ENCODE measurements around the gene XXYLT1.

The XXYLT1 gene

DNA sequence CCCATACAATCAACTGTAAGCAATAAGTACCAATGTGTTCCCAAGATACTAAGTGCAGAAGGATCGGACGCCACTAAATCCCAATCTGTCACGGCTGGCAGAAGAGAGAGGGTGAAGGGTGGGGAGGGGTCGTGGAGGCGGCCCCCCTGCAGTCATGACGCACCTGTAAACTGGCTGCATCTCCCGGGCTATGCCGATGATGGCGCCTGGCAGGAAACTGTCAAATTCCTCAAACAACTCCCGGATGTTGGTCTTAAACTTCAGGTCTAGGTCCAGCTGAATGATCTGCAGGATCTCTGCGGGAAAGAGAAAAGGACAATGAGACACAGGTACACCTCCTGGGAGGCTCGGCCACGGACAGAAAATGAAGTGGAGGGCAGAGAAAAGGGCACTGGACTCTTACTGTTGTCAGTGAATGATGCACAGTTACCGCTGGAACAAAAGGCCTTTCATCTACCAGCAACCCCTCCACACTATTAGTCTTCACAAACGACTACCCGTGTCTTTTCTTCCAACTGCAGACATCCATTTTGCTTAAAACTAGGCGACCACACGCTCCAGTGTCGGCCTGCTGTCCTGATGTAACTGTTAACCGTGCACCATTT, 114.6 kb downstream of the XXYLT1 start:
- Histone ChIP-seq H3K4me2 (ENCODE audit: low read length) (no peak overlapping the region), H3K27me3 (ENCODE audit: control insufficient read depth, insufficient read depth, low read length) (no peaks in the 10 kb centered on the region), H3K9ac (ENCODE audit: low read depth, low read length) (no peak overlapping the region), H3K4me1 (ENCODE audit: control insufficient read depth, insufficient read depth, low read length) (peaks cover 38% of the 10 kb centered on the region), H3K9me3 (replicated peaks; ENCODE audit: low read length) (no peaks in the 10 kb centered on the region), H3K36me3 (ENCODE audit: insufficient read depth, low read length) (no peaks in the 10 kb centered on the region), H3K4me3 (ENCODE audit: low read length) (no peak overlapping the region)

DNA sequence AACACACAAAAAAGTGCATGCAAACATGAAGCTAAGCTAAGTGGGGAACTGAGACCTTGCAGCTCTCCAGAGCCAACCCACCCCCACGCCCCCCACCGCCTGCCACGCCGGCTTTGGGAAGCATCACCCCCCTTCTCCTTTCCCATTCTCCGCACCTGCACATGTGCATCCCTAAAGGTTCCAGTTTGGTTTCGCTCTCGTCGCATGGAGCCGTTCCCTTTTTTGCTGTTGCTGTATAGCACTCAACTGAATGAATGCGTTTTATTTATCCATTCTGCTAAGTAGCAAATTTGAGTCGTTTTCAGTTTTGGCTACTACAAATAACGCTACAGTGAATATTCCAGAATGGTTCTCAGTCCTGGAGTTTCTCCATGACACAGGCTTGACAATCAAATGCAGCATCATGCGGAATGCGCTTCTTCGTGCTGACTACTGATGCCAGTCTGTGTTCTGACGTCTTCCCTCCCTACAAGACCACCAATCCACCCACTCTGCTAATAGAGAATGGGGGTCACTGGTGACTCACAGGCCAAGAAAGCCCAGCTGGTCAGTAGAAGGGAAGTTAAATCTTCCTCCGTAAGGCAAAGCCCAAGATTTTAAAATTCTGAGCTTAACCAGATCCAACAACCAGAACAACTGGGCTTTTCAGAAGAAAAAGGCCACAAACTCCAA, 115.3 kb downstream of the XXYLT1 start:
- Histone ChIP-seq H3K4me3 (ENCODE audit: low read length) (no peak overlapping the region), H3K4me2 (ENCODE audit: low read length) (peak overlapping the region; percentile 75), H3K9ac (ENCODE audit: low read depth, low read length) (peak overlapping the region; percentile 43), H3K9me3 (replicated peaks; ENCODE audit: low read length) (no peaks in the 10 kb centered on the region), H3K4me1 (ENCODE audit: control insufficient read depth, insufficient read depth, low read length) (peaks cover 38% of the 10 kb centered on the region), H3K27me3 (ENCODE audit: control insufficient read depth, insufficient read depth, low read length) (no peaks in the 10 kb centered on the region), H3K36me3 (ENCODE audit: insufficient read depth, low read length) (no peaks in the 10 kb centered on the region)

DNA sequence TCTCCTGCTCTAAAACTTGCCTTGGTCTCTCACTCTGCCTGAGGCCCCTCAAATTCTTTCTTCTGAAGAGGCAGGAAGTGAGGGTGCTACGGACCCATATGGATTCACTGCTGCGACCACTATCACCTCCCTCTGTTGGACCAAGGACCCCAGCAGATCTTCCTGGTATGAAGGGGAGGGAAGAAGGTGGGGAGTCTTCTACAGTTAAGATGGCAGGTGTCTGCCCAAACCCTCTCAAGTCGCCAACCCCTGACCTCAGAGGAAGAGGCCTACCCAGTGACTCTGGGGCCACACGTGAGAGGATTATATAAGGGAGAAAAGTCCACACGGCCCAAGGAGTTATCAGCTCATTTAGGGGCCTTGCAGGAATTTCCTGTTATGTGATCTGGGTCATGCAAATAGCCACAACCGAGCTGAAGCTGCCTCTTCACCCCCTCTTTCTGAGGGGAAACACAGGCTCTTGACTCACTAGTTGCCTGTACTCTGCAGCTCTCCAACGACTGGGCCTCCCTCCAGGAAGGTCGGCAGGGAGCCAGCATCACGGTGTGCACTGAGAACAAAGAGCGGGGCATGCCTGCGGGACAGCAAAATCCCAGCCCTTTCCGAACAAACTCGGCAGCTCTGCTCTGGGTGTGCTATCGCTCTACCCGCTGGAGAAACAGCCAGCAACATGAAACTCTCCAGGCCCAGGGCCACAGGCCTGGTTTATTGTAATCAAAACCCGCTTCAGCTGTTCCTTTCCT, 116.0 kb downstream of the XXYLT1 start:
- peak overlapping the region; percentile 43 for H3K9ac ChIP-seq (ENCODE audit: low read depth, low read length)
- H3K36me3 ChIP-seq (ENCODE audit: insufficient read depth, low read length), result no peaks in the 10 kb centered on the region
- H3K4me3 ChIP-seq (ENCODE audit: low read length), result peak overlapping the region; percentile 41
- no peaks in the 10 kb centered on the region for H3K27me3 ChIP-seq (ENCODE audit: control insufficient read depth, insufficient read depth, low read length)
- peaks cover 33% of the 10 kb centered on the region for H3K4me1 ChIP-seq (ENCODE audit: control insufficient read depth, insufficient read depth, low read length)
- H3K9me3 ChIP-seq (replicated peaks; ENCODE audit: low read length), result no peaks in the 10 kb centered on the region
- peak overlapping the region; percentile 75 for H3K4me2 ChIP-seq (ENCODE audit: low read length)

DNA sequence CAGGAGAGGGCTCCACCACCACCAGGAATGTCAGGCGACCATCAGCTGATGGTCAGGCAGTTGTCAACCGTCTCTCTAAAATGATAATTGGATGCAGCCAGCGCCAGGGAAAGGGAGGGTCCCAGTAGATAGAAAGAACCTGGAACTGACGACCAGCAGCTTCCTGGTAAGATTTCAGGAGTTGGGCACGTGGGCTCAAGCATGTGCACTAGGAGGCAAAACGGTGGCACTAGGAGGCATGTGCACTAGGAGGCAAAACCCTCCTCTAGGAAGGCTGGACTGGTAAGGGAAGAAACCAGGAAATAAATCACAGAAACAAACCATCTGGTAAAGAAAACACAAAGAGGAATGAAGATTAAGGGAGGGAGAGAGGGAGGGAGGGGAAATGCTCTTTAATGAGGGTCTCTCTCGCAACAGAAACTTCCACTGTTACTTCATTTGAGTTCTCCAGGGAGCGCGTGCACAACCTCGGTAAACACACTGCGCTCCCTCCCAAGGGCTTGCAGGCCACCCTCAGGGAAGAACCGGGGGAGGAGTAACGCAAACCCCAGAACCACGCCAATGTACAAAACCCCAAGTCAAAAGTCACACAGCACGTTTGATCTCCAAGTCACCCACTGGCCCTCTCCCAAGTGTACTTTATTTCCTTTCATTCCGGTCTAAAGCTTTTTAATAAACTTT, 116.7 kb downstream of the XXYLT1 start:
- H3K4me1 ChIP-seq (ENCODE audit: control insufficient read depth, insufficient read depth, low read length), result peaks cover 28% of the 10 kb centered on the region

DNA sequence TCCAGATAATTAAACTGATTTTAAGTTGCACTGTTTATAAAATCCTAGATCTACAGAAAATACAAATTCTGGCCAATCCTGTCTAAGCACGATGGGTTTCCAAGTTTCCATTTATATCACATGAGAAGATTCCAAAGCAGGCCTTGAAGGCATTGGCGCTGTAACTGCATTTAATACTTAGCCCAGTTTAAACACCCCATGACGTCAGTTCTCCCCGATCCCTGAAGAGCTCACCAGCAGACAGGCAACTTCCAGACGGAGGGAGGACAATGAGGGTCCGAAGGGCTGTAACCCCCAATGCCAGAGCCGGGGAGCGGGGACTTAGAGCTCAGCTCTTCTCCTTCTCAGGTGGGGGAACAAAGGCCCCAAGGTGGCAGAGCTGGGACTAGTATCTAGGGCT, 117.3 kb downstream of the XXYLT1 start:
- no peak overlapping the region for H3K9ac ChIP-seq (ENCODE audit: low read depth, low read length)
- no peaks in the 10 kb centered on the region for H3K9me3 ChIP-seq (replicated peaks; ENCODE audit: low read length)
- no peak overlapping the region for H3K4me2 ChIP-seq (ENCODE audit: low read length)
- no peak overlapping the region for H3K4me3 ChIP-seq (ENCODE audit: low read length)
- H3K4me1 ChIP-seq (ENCODE audit: control insufficient read depth, insufficient read depth, low read length), result peaks cover 28% of the 10 kb centered on the region
- no peaks in the 10 kb centered on the region for H3K36me3 ChIP-seq (ENCODE audit: insufficient read depth, low read length)
- H3K27me3 ChIP-seq (ENCODE audit: control insufficient read depth, insufficient read depth, low read length), result no peaks in the 10 kb centered on the region

More for the DNA sequence above, 116.7 kb downstream of the XXYLT1 start:
- Histone ChIP-seq H3K9me3 (replicated peaks; ENCODE audit: low read length) (no peaks in the 10 kb centered on the region), H3K27me3 (ENCODE audit: control insufficient read depth, insufficient read depth, low read length) (no peaks in the 10 kb centered on the region), H3K9ac (ENCODE audit: low read depth, low read length) (no peak overlapping the region), H3K4me3 (ENCODE audit: low read length) (no peak overlapping the region), H3K36me3 (ENCODE audit: insufficient read depth, low read length) (no peaks in the 10 kb centered on the region), H3K4me2 (ENCODE audit: low read length) (peak overlapping the region; percentile 75)

DNA sequence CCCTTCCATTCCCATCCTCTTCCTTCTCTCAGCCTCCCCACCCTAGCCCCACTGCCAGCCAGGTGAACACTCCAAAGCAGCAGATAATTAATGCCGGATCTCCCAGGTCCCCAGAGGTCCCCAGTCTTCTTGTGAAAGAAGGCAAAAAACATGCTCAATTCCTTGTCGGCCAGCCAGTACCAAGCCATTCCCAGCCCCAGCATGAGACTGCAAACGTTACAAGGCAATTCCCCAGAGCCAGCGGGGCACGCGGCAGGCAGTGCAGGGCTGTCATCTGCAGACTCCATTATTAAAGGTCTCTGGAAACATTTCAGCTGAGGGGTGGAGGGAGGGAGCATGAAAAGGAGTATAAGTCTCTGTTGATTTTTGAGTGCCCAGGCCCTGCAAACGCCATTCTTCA, 117.8 kb downstream of the XXYLT1 start:
- H3K9me3 ChIP-seq (replicated peaks; ENCODE audit: low read length), result no peaks in the 10 kb centered on the region
- H3K9ac ChIP-seq (ENCODE audit: low read depth, low read length), result no peak overlapping the region
- H3K4me3 ChIP-seq (ENCODE audit: low read length), result no peak overlapping the region
- no peak overlapping the region for H3K4me2 ChIP-seq (ENCODE audit: low read length)
- H3K36me3 ChIP-seq (ENCODE audit: insufficient read depth, low read length), result no peaks in the 10 kb centered on the region
- peaks cover 28% of the 10 kb centered on the region for H3K4me1 ChIP-seq (ENCODE audit: control insufficient read depth, insufficient read depth, low read length)
- H3K27me3 ChIP-seq (ENCODE audit: control insufficient read depth, insufficient read depth, low read length), result no peaks in the 10 kb centered on the region

DNA sequence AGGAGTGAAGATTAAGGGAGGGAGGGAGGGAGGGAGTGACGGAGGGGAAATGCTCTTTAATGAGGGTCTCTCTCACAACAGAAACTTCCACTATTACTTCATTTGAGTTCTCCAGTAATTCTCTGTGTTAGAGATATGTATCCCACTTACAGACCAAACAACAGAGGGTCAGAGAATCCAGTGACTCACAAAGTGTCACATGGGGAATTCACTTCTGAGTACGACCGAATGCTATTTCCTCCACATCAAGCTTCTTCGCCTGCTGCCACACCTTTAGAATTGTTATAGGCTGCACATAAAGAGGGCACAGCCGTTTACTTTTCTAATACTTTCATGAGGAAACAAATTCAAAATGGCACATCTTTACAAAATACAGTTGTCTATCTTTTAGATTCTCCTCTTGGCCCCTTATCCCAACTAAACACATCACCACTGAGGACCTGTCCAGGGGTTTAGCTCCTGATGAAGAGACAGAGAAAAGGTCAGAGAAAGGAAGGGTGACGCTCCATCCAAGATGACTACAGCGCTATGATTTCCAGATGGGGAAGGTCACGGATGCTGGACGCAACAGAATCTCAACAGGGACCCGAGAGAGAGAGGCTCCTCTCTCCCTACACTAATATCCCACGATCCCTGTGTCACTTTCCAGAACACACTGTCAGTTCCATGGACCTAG, 119.0 kb downstream of the XXYLT1 start:
- peak overlapping the region; percentile 19 for H3K4me2 ChIP-seq (ENCODE audit: low read length)
- H3K4me1 ChIP-seq (ENCODE audit: control insufficient read depth, insufficient read depth, low read length), result peaks cover 28% of the 10 kb centered on the region
- no peak overlapping the region for H3K9ac ChIP-seq (ENCODE audit: low read depth, low read length)
- H3K9me3 ChIP-seq (replicated peaks; ENCODE audit: low read length), result no peaks in the 10 kb centered on the region
- no peaks in the 10 kb centered on the region for H3K36me3 ChIP-seq (ENCODE audit: insufficient read depth, low read length)
- no peaks in the 10 kb centered on the region for H3K27me3 ChIP-seq (ENCODE audit: control insufficient read depth, insufficient read depth, low read length)
- no peak overlapping the region for H3K4me3 ChIP-seq (ENCODE audit: low read length)

DNA sequence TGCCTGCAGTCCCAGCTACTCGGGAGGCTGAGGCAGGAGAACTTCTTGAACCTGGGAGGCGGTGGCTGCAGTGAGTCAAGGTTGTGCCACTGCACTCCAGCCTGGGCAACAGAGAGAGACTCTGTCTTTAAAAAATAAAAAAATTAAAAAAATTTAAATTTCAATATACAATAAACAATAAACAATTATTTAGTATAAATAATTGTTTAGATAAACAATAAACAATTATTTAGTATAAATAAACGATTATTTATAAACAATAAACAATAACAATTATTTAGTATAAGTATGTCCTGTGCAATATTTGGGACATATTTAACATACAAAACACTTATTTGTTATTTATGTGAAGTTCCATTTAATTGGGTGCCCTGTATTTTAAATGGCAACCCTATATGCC, 119.6 kb downstream of the XXYLT1 start:
- Histone ChIP-seq H3K36me3 (ENCODE audit: insufficient read depth, low read length) (no peaks in the 10 kb centered on the region), H3K9me3 (replicated peaks; ENCODE audit: low read length) (no peaks in the 10 kb centered on the region), H3K9ac (ENCODE audit: low read depth, low read length) (no peak overlapping the region), H3K4me1 (ENCODE audit: control insufficient read depth, insufficient read depth, low read length) (peaks cover 28% of the 10 kb centered on the region), H3K4me2 (ENCODE audit: low read length) (peak overlapping the region; percentile 19), H3K27me3 (ENCODE audit: control insufficient read depth, insufficient read depth, low read length) (no peaks in the 10 kb centered on the region), H3K4me3 (ENCODE audit: low read length) (no peak overlapping the region)

DNA sequence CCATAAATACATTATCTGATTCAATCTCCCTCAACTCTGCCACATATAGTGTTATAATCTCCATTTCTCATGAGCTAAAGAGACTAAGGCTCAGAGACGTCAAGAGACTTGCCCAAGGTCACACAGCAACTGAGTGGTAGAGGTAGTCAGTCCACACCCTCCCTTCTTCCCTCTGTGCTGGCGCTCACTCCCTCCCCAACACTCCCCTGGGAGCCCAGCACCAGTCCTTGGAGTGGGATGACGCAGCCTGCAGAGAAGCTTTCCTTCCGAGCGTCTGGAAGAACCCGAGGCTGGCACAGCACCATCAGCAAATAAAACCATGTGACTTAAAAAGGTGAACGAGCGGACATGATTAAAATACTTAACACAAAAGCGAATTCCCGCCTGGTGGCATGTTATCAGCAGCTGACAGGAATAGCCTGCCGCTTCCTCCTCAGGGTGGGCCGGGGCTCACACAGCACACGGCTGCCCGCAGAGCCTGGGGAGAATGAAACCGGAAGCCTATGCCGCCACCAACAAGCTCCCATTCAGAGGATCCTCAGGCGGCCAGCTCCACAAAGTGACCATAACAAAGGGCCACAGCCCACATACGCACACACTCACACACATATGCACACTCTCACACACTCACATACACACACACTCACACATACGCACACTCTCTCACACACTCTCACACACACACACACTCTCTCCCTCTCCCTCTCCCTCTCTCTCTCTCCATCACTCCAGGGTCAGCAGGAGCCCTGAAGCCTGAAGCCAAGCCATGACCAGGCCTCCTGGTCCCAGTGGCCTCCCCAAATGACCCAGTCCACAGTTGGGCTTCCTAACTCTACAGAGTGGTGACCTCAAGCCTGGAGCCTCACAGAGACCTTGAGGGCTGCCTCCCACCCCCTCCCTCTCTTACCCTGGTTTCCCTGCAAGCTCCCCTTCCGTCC, 120.5 kb downstream of the XXYLT1 start:
- Histone ChIP-seq H3K4me1 (ENCODE audit: control insufficient read depth, insufficient read depth, low read length) (peaks cover 26% of the 10 kb centered on the region), H3K27me3 (ENCODE audit: control insufficient read depth, insufficient read depth, low read length) (no peaks in the 10 kb centered on the region), H3K4me2 (ENCODE audit: low read length) (no peak overlapping the region), H3K36me3 (ENCODE audit: insufficient read depth, low read length) (no peaks in the 10 kb centered on the region), H3K4me3 (ENCODE audit: low read length) (no peak overlapping the region), H3K9ac (ENCODE audit: low read depth, low read length) (no peak overlapping the region), H3K9me3 (replicated peaks; ENCODE audit: low read length) (no peaks in the 10 kb centered on the region)

DNA sequence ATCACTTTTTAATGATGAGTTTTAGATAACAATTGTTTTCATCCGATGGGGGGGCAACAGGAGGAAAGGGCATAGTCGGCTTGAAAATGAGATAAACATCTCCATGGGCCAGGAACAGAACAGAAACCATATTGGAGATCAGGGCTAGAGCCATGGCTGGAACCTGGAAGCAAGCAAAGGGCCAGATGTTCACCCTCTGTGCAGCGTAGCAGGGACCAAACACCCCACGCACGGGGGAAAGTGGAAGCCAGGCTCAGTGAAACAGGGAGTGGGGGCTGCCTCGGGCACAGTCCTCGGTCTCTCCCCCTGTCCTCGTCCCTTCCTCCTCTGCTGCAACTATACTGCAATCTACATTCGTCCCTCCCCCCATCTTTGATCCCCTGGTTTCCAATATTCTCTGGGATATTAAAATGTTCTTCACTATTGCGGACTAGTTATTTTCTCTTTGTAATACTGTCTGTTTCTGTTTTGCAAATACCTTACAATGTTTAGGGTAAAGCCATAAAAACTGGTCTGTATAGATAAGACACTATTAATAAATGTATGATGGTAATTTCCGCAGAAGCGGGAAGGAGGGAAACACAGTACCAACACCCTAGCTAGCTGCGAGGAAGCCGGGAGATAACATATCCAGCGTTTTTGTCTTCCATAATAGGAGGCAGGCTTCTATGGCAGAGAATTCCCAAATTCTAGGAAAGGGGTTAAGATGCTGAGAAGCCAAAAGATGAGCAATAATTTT, 121.5 kb downstream of the XXYLT1 start:
- Histone ChIP-seq H3K36me3 (ENCODE audit: insufficient read depth, low read length) (no peaks in the 10 kb centered on the region), H3K9ac (ENCODE audit: low read depth, low read length) (no peak overlapping the region), H3K4me3 (ENCODE audit: low read length) (no peak overlapping the region), H3K4me2 (ENCODE audit: low read length) (no peak overlapping the region), H3K9me3 (replicated peaks; ENCODE audit: low read length) (no peaks in the 10 kb centered on the region), H3K4me1 (ENCODE audit: control insufficient read depth, insufficient read depth, low read length) (peaks cover 16% of the 10 kb centered on the region), H3K27me3 (ENCODE audit: control insufficient read depth, insufficient read depth, low read length) (no peaks in the 10 kb centered on the region)

All from skeletal muscle satellite cell (primary cell).